Neuronal stem cell (in vitro differentiated cells): Measurements from ENCODE around the gene CDH26.

Source experiments
- DNase-seq: peaks from one replicate; pipeline ENCODE4 v3.0.0-alpha.2; 2013; ENCODE audit warnings: low spot score
- H2AFZ ChIP-seq: one replicate; pipeline ENCODE4 v1.6.1; 2013; ENCODE audit warnings: mild to moderate bottlenecking, low read length, inconsistent platforms
- H2AK5ac ChIP-seq: 2 replicates; pipeline ENCODE4 v1.6.1; 2013; ENCODE audit warnings: low read depth, mild to moderate bottlenecking, inconsistent platforms, low read length, moderate library complexity, mixed read lengths
- H2BK120ac ChIP-seq: 2 replicates; pipeline ENCODE4 v1.6.1; 2013; ENCODE audit warnings: low read depth, mild to moderate bottlenecking, inconsistent platforms, low read length, moderate library complexity, mixed read lengths
- H2BK12ac ChIP-seq: one replicate; pipeline ENCODE4 v1.6.1; 2013; ENCODE audit warnings: low read length, inconsistent platforms
- H2BK15ac ChIP-seq: 2 replicates; pipeline ENCODE4 v1.6.1; 2013; ENCODE audit warnings: mild to moderate bottlenecking, low read length, inconsistent platforms, mixed read lengths
- H2BK5ac ChIP-seq: one replicate; pipeline ENCODE4 v1.6.1; 2013; ENCODE audit warnings: inconsistent platforms, mild to moderate bottlenecking, low read length, moderate library complexity
- H3K14ac ChIP-seq: one replicate; pipeline ENCODE4 v1.6.1; 2013; ENCODE audit warnings: low read length, inconsistent platforms
- H3K18ac ChIP-seq: 2 replicates; pipeline ENCODE4 v1.6.1; 2013; ENCODE audit warnings: low read length, inconsistent platforms
- H3K23ac ChIP-seq: 2 replicates; pipeline ENCODE4 v1.6.1; 2013; ENCODE audit warnings: low read depth, mild to moderate bottlenecking, mixed read lengths, low read length, inconsistent platforms; ENCODE audit not compliant: poor library complexity
- H3K27ac ChIP-seq: replicated peaks from 3 replicates; pipeline ENCODE4 v1.5.1; 2013; ENCODE audit warnings: low read length, inconsistent platforms
- H3K27me3 ChIP-seq, 3 experiments: 2 replicates each; pipeline ENCODE4 v1.6.1; 2013; ENCODE audit warnings: low read length in 3 of 3, mild to moderate bottlenecking in 2 of 3, inconsistent platforms in 1 of 3, low read depth in 1 of 3, mixed read lengths in 1 of 3, moderate library complexity in 1 of 3; ENCODE audit not compliant: control insufficient read depth in 3 of 3, insufficient read depth in 3 of 3
- H3K36me3 ChIP-seq, 2 donors: replicated peaks in 1 of 2; 2 replicates each; pipeline ENCODE4 v1.6.1; 2013; ENCODE audit warnings: low read length in 2 of 2; ENCODE audit not compliant: control insufficient read depth in 2 of 2, insufficient read depth in 2 of 2
- H3K4ac ChIP-seq: 2 replicates; pipeline ENCODE4 v1.6.1; 2013; ENCODE audit warnings: inconsistent platforms, mild to moderate bottlenecking, low read length, moderate library complexity
- H3K4me1 ChIP-seq, 2 donors: 1 replicate in 1 of 2; 2 replicates in 1 of 2; pipeline ENCODE4 v1.6.1; 2013; ENCODE audit warnings: low read length in 2 of 2, low read depth in 1 of 2; ENCODE audit not compliant: control insufficient read depth in 2 of 2, insufficient read depth in 1 of 2
- H3K4me2 ChIP-seq: one replicate; pipeline ENCODE4 v1.6.1; 2013; ENCODE audit warnings: mild to moderate bottlenecking, low read length, inconsistent platforms; ENCODE audit not compliant: insufficient read depth, poor library complexity, severe bottlenecking
- H3K4me3 ChIP-seq, 2 donors: 2 replicates each; pipeline ENCODE4 v1.5.1; 2013; ENCODE audit warnings: low read length in 2 of 2, mild to moderate bottlenecking in 2 of 2, inconsistent platforms in 1 of 2, moderate library complexity in 1 of 2
- H3K79me1 ChIP-seq: one replicate; pipeline ENCODE4 v1.6.1; 2013; ENCODE audit warnings: low read depth, mild to moderate bottlenecking, inconsistent platforms, low read length, moderate library complexity
- H3K9ac ChIP-seq: one replicate; pipeline ENCODE4 v1.6.1; 2013; ENCODE audit warnings: mild to moderate bottlenecking, low read depth, low read length, inconsistent platforms; ENCODE audit not compliant: poor library complexity
- H3K9me3 ChIP-seq, 2 donors: replicated peaks in 1 of 2; 2 replicates each; pipeline versions ENCODE3 to v1.6.1; 2013; ENCODE audit warnings: low read length in 2 of 2, mild to moderate bottlenecking in 2 of 2, inconsistent platforms in 1 of 2, low read depth in 1 of 2, mixed read lengths in 1 of 2, moderate library complexity in 1 of 2; ENCODE audit not compliant: control insufficient read depth in 2 of 2, insufficient read depth in 1 of 2
- H4K8ac ChIP-seq: one replicate; pipeline ENCODE4 v1.6.1; 2013; ENCODE audit warnings: low read depth, mild to moderate bottlenecking, inconsistent platforms, low read length, moderate library complexity
- H4K91ac ChIP-seq: one replicate; pipeline ENCODE4 v1.6.1; 2013; ENCODE audit warnings: low read length, low read depth, mild to moderate bottlenecking, inconsistent platforms; ENCODE audit not compliant: poor library complexity
- WGBS, 2 donors: extraction: QIAGEN DNeasy Blood & Tissue Kit; methylation state at CpG; one replicate each; pipeline ENCODE4 v1.1.7; 2013; ENCODE audit warnings: missing lambda C conversion rate in 2 of 2, mixed read lengths in 1 of 2; ENCODE audit not compliant: insufficient read length in 2 of 2, insufficient replicate concordance in 1 of 2; ENCODE audit errors: extremely low coverage in 2 of 2; 5-methylcytosine and 5-hydroxymethylcytosine counted together

The CDH26 gene

GRCh38 chr20:59985864-59986263, 27.6 kb downstream of the CDH26 start:
- no peak overlapping the region for H3K4me2 ChIP-seq
- H3K4me3 ChIP-seq = no peak overlapping the region
- H3K4me1 ChIP-seq = peaks cover 0 to 3% of the 10 kb centered on the region in 2 donors
- H2AFZ ChIP-seq = no peak overlapping the region
- no peak for DNase-seq
- no peaks in the 10 kb centered on the region for H3K9me3 ChIP-seq
- no CpG with 5 or more reads among the region's 3 CpGs for WGBS, 2 donors
- no peak overlapping the region for H3K14ac ChIP-seq
- no peak overlapping the region for H4K91ac ChIP-seq
- no peak overlapping the region for H3K18ac ChIP-seq
- no peak overlapping the region for H2AK5ac ChIP-seq
- H3K4ac ChIP-seq = no peak overlapping the region
- no peak overlapping the region for H2BK120ac ChIP-seq
- H3K36me3 ChIP-seq = no peaks in the 10 kb centered on the region
- no peak overlapping the region for H3K9ac ChIP-seq
- no peak overlapping the region for H4K8ac ChIP-seq
- no peak overlapping the region for H3K27ac ChIP-seq
- no peak overlapping the region for H3K23ac ChIP-seq
- no peak overlapping the region for H2BK15ac ChIP-seq
- H2BK5ac ChIP-seq = no peak overlapping the region
- H3K79me1 ChIP-seq = no peaks in the 10 kb centered on the region
- no peak overlapping the region for H2BK12ac ChIP-seq
- H3K27me3 ChIP-seq = no peaks in the 10 kb centered on the region

DNA sequence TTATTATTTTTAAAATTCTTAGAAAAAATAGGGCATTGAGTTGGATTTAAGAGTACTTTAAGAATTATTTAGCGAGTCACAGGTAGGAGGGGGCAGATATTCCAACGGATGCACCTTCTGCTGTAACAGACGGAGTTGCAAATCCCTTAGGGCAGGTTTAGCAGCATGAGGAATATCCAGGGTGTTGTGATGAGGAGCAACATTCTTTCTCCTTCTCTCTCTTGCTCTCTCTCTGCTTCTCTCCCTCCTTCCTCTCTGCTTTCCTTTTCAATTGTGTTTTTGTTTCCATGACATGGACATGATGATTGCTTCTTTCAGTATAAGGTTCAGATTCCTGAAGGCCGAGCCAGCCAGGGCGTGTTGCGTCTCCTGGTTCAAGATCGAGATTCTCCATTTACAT, 28.9 kb downstream of the CDH26 start:
- DNase-seq = no peak
- WGBS, 2 donors = no CpG with 5 or more reads among the region's 7 CpGs

DNA sequence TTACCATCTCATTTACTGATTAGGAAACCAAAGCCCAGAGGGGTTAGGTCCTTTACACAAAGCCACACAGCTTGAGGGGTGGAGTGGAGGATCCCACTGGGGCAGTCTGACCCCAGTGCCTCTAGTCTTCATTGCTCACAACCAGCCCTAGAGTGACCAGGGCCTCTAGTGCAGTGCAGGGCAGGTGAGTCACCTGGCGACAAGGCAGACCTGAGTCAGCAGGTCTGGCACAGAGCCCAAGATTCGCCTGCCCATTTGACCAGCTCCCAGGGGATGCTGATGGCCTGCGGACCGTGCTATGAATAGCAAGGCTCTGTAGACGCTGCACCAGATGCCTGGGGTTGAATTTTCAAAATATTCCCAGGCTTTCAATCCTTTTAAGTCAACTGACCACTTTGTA, 29.9 kb downstream of the CDH26 start:
- Histone ChIP-seq H3K4ac (no peak overlapping the region), H3K79me1 (no peaks in the 10 kb centered on the region), H3K9me3 (no peaks in the 10 kb centered on the region), H2BK5ac (no peak overlapping the region), H3K27ac (no peak overlapping the region), H3K4me2 (no peak overlapping the region), H3K36me3 (no peaks in the 10 kb centered on the region), H2AFZ (no peak overlapping the region), H2AK5ac (no peak overlapping the region), H4K8ac (no peak overlapping the region), H2BK12ac (no peak overlapping the region), H3K14ac (no peak overlapping the region), H2BK120ac (no peak overlapping the region), H2BK15ac (no peak overlapping the region), H3K4me1 (peaks cover 0 to 3% of the 10 kb centered on the region in 2 donors), H3K4me3 (no peak overlapping the region), H4K91ac (no peak overlapping the region), H3K23ac (no peak overlapping the region), H3K27me3 (peaks cover 0 to 3% (median 0%) of the 10 kb centered on the region in 3 experiments), H3K9ac (no peak overlapping the region), H3K18ac (peak overlapping the region; percentile 50)
- no CpG with 5 or more reads among the region's 5 CpGs for WGBS, 2 donors
- DNase-seq = no peak

More for the DNA sequence above, 28.9 kb downstream of the CDH26 start:
- Histone ChIP-seq H3K4me3 (no peak overlapping the region), H3K4me2 (no peak overlapping the region), H4K91ac (no peak overlapping the region), H3K18ac (no peak overlapping the region), H3K4me1 (peaks cover 0 to 3% of the 10 kb centered on the region in 2 donors), H3K27ac (no peak overlapping the region), H2AFZ (no peak overlapping the region), H3K4ac (no peak overlapping the region), H3K27me3 (no peaks in the 10 kb centered on the region), H3K9ac (no peak overlapping the region), H2AK5ac (no peak overlapping the region), H3K36me3 (no peaks in the 10 kb centered on the region), H3K14ac (no peak overlapping the region), H2BK12ac (no peak overlapping the region), H3K9me3 (no peaks in the 10 kb centered on the region), H4K8ac (no peak overlapping the region), H2BK120ac (no peak overlapping the region), H3K79me1 (no peaks in the 10 kb centered on the region), H2BK15ac (no peak overlapping the region), H3K23ac (no peak overlapping the region), H2BK5ac (no peak overlapping the region)

DNA sequence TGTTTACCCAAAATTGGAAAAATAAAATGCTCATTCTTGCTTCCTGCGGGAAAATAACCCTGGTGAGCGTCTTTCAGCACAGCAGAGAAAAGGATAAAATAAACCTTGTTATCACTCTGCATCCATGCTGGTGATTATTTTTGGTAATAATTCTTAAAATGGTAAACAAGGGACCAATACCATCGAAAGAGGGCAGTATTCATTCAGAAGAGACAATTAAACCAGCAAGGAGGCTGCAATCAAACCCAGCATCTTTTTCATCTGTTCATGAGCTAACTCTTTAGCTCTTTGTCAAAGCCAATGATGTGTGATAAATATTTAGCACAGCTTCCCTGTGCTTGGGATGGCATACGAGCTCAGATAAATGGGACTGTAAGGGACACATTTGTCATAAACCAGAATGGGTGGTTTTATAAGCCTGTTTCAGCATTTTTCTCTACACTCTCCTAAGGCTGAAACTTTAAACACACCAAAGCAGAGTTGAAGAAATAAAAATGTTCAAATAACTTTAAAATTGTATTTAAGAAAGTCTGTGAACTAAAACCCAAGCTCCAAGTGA, 34.4 kb downstream of the CDH26 start:
- no peak overlapping the region for H2BK5ac ChIP-seq
- DNase-seq = no peak
- H3K4ac ChIP-seq = no peak overlapping the region
- no peak overlapping the region for H3K4me2 ChIP-seq
- H3K4me3 ChIP-seq = no peak overlapping the region
- H4K8ac ChIP-seq = no peak overlapping the region
- no peak overlapping the region for H4K91ac ChIP-seq
- peaks cover 0 to 5% of the 10 kb centered on the region in 2 donors for H3K4me1 ChIP-seq
- H3K27me3 ChIP-seq = peaks cover 0 to 10% (median 0%) of the 10 kb centered on the region in 3 experiments
- H3K9ac ChIP-seq = no peak overlapping the region
- no CpG with 5 or more reads among the region's 4 CpGs for WGBS, 2 donors
- no peak overlapping the region for H3K18ac ChIP-seq
- no peak overlapping the region for H2AK5ac ChIP-seq
- H3K79me1 ChIP-seq = no peaks in the 10 kb centered on the region
- H3K14ac ChIP-seq = no peak overlapping the region
- no peak overlapping the region for H2BK120ac ChIP-seq
- no peak overlapping the region for H3K23ac ChIP-seq
- H2BK15ac ChIP-seq = no peak overlapping the region
- no peak overlapping the region for H2BK12ac ChIP-seq
- H3K9me3 ChIP-seq = no peaks in the 10 kb centered on the region
- no peaks in the 10 kb centered on the region for H3K36me3 ChIP-seq
- H3K27ac ChIP-seq = no peak overlapping the region
- H2AFZ ChIP-seq = no peak overlapping the region
